ENCODE measurements around the gene OR6N1.

GRCh38 chr1:158730453-158730852 is 41.5 kb downstream of the OR6N1 start:
- TF ChIP-seq CTCF (IDR thresholded peaks at IDR 0.05) (no peak), POLR2AphosphoS5 (IDR thresholded peaks at IDR 0.05) (no peak), POLR2A (IDR thresholded peaks at IDR 0.05) (no peak)

Data from transverse colon (tissue), 4 donors.